Bronchial epithelial cell (primary cell): ENCODE measurements around the gene CFAP298. TPM values are rescaled to one million over a fixed set of nuclear protein-coding genes. Genes with fewer than 3 reads are reported as not detected.
"Not testable (repeated sequence)": the region's sequence is repeated elsewhere in the genome, so short reads cannot be mapped to it uniquely, and the experiment has no call there.

Experiments used
- DNase-seq: peaks from one replicate; pipeline ENCODE4 v3.0.0-alpha.2; 2010; ENCODE audit warnings: low read depth
- FAIRE-seq: peaks from 2 replicates; lab custom pipeline; 2011; peaks lifted over from hg19 to GRCh38; lab: Jason Lieb, UNC
- H3K27me3 ChIP-seq: 2 replicates; pipeline ENCODE4 v1.5.1; 2011; ENCODE audit warnings: low read length; ENCODE audit not compliant: control insufficient read depth, insufficient read depth
- H3K36me3 ChIP-seq: 2 replicates; pipeline ENCODE4 v1.5.1; 2011; ENCODE audit warnings: low read length; ENCODE audit not compliant: control insufficient read depth, insufficient read depth
- H3K4me3 ChIP-seq: 2 replicates; pipeline ENCODE4 v1.5.1; 2011; ENCODE audit warnings: mild to moderate bottlenecking, low read depth, low read length, control low read depth
- total RNA-seq: library from RNA; depleted of rRNA; stranded (reverse); fragments of >200 nt; gene quantifications from 2 replicates; pipeline ENCODE4 v1.2.1, GENCODE V29; 2014
- TF ChIP-seq, protein P1 (sequence below): IDR thresholded peaks from 2 replicates; pipeline ENCODE4 v1.5.1; 2011; ENCODE audit warnings: mild to moderate bottlenecking, moderate library complexity, low read length, control low read depth, inconsistent platforms; ENCODE audit not compliant: insufficient read depth, severe bottlenecking

Gene CFAP298
- total RNA-seq, 1 donor from 2014 or later, result 37.6 TPM

DNA sequence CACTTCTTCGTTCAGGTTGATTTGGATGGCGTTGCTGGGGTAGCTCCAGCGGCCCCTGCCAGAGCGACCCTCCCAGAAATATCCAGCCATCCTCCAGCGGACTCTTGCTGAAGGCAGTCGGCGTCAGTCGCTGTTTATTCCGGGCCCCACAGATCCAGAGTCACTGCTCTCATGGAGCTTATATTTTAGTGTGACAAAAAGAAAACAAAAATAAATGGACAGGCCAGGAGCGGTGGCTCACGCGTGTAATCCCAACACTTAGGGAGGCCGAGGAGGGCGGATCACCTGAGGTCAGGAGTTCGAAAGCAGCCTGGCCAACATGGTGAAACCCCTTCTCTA, 791 bp upstream of the CFAP298 start:
- DNase-seq (no peak), FAIRE-seq (no peak)

DNA sequence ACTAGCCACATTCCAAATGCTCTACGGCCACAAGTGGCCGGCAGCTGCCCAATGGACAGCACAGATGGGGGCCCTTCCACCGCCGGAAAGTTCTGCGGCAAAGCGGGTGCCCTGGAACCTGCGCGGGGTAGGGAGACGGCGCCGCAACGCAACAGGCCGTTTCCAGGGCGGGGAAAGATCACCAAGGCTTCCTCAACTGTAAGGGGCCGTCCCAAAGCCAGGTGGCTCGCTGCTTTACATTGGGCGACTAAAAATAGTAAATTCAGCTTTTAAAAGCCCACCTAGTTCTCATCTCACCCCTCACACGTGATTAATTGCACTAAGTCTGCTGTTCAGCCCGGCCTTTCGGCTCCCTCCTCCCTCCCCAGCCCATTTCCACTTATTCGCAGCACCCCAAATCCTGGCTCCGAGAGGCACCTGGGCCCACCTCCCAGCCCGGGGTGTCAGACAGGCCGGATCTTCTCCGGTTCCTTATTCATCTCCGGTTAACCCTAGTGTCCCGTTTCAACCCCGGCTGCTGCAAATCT, 643 bp downstream of the CFAP298 start:
- TF ChIP-seq, protein P1, sequence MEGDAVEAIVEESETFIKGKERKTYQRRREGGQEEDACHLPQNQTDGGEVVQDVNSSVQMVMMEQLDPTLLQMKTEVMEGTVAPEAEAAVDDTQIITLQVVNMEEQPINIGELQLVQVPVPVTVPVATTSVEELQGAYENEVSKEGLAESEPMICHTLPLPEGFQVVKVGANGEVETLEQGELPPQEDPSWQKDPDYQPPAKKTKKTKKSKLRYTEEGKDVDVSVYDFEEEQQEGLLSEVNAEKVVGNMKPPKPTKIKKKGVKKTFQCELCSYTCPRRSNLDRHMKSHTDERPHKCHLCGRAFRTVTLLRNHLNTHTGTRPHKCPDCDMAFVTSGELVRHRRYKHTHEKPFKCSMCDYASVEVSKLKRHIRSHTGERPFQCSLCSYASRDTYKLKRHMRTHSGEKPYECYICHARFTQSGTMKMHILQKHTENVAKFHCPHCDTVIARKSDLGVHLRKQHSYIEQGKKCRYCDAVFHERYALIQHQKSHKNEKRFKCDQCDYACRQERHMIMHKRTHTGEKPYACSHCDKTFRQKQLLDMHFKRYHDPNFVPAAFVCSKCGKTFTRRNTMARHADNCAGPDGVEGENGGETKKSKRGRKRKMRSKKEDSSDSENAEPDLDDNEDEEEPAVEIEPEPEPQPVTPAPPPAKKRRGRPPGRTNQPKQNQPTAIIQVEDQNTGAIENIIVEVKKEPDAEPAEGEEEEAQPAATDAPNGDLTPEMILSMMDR, result no peak
- no peak for FAIRE-seq
- Histone ChIP-seq H3K27me3 (no peaks in the 10 kb centered on the region), H3K36me3 (peaks cover 3% of the 10 kb centered on the region), H3K4me3 (peak overlapping the region; percentile 96)
- DNase-seq, result peak; percentile 18

More for the DNA sequence above, 791 bp upstream of the CFAP298 start:
- H3K36me3 ChIP-seq, result no peaks in the 10 kb centered on the region
- H3K27me3 ChIP-seq, result no peaks in the 10 kb centered on the region
- peak overlapping the region; percentile 96 for H3K4me3 ChIP-seq
- TF ChIP-seq, protein P1, result no peak

DNA sequence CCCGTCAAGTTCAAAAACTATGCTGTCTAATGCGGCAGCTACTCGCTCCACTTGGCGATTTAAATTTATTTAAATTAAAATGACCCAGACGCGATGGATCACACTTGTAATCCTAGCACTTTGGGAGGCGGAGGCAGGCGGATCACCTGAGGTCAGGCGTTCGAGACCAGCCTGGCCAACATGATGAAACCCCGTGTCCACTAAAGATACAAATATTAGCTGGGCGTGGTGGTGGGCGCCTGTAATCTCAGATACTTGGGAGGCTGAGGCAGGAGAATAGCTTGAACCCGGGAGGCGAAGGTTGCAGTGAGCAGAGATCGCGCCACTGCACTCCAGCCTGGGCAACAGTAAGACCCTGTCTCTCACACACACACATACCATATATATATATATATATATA, 1.2 kb downstream of the CFAP298 start:
- peak overlapping the region; percentile 96 for H3K4me3 ChIP-seq
- not testable (repeated sequence) for FAIRE-seq, H3K36me3 ChIP-seq, H3K27me3 ChIP-seq, DNase-seq

DNA sequence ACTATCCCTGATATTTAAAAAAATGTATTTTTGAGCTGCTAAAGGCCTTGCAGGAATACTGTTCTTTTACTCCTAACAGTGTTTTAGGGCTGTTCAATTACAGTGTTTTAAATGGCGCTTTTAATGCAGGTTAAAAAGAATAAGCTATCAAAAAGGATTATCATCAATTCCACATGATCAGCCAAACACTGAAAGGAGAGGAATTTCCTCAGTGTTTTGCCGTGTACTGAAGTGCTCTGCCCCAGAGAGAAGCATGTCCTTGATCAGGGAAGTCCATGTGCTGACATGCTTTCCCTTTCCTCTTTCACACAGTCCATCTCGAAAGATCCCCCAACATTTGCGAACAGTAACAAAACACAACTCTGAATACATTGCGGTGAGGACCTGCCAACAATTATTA, 3.3 kb downstream of the CFAP298 start:
- Histone ChIP-seq H3K4me3 (no peak overlapping the region), H3K27me3 (no peaks in the 10 kb centered on the region), H3K36me3 (peaks cover 8% of the 10 kb centered on the region)
- no peak for DNase-seq
- no peak for FAIRE-seq
- TF ChIP-seq, protein P1, result no peak

DNA sequence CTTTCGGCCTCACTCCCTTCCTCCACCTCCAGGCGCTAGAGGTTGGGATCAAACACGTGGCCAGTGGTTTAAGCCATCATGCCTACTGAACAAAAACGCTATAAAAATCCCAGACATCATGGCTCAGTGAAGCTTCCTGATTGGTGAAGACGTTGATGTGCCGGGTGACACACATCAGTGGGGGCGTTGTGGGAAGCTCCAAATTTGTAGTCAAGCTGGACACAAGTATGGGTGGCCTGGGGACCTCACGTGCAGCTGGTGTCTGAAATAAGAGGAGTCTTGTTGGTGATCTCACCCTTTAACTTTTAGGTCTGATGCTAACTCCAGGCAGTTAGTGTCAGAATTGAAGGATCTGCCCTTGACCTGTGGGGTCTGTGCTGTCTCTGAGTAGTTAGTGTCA, 6.7 kb downstream of the CFAP298 start:
- Histone ChIP-seq H3K36me3 (peaks cover 15% of the 10 kb centered on the region), H3K27me3 (no peaks in the 10 kb centered on the region), H3K4me3 (no peak overlapping the region)
- no peak for DNase-seq
- TF ChIP-seq, protein P1, result no peak
- FAIRE-seq, result no peak

DNA sequence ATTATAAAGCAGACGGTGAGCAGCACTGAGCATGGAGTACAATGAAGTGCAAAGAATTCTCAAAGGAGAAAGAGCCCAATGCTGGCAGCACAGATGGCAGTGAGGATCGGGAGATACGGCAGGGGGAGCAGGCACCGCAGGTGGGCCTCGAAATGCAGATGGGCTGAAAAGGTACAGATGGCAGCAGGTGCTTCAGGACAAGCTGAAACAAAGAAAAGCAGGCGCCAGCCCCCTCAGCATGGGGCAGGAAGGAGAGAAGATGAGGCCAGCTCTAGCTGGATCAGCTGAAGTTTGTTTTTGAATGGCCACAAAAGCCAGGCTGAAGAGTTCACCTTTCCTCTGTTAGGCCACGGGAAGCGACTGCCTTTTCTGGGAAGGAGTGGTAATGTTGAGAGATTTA, 7.7 kb downstream of the CFAP298 start:
- Histone ChIP-seq H3K4me3 (no peak overlapping the region), H3K27me3 (no peaks in the 10 kb centered on the region), H3K36me3 (peaks cover 15% of the 10 kb centered on the region)
- TF ChIP-seq, protein P1, result no peak
- FAIRE-seq, result no peak
- no peak for DNase-seq
